ENCODE results near the gene AAGAB. TPM values are rescaled to one million over a fixed set of nuclear protein-coding genes. Genes with fewer than 3 reads are reported as not detected.

AAGAB gene
- total RNA-seq, 1 experiment from 2014 or later = 34.9 TPM

DNA sequence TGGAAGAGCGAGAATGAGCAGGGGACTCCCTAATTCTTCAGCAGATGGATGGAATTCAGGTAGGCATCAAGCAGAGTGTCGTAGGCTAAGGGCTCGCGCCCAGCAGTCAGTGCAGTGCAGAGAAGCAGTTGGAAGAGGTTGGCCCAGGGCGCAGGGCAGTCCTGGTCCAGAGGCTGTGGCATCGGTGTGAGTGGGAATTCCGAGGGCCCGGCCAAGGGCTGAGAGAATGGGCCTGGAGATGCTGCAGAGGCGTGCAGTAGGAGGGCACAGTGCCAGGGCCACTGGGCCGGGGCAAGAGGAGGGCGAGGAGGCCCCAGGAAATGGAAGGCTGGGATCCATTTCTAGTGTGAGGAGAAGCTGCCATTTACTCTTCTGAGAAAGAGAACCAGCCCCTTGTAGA, 74.4 kb downstream of the AAGAB start:
- no peak for DNase-seq (ENCODE audit: low read depth)
- in situ Hi-C loops (cut with HindIII; ENCODE audit: low pct_unique_long_range_greater_than_20kb, low sequenced_read_pairs) = no loop called here

DNA sequence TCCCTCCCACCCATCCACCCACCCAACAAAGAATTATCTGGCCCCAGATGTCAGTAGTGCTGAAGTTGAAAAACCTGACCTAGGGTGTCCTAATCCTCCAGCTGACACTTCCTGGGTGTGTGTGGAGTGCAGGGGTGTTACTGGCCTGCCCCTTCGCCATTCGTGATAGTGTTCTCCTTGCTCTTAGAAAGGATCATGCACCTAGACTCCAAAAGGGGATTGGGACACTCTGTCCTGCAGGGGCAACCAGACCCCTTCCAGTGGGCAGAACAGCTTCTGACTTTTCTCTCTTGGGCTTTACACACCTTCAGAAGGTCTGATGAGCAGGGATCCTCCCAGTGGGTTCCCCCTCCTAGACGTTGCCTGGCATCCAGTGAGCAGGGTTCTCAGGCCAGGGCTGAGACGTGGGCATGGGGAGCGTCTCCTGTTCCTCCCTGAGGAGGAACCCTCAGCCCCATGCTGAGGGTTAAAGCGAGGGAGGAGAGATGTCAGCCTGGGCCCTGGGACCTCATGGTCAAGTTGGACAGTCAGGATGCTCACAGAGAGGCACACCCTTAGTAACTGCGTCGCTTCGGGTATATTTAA, 75.0 kb downstream of the AAGAB start:
- DNase-seq (ENCODE audit: low read depth) = no peak
- in situ Hi-C loops (cut with HindIII; ENCODE audit: low pct_unique_long_range_greater_than_20kb, low sequenced_read_pairs) = no loop called here

DNA sequence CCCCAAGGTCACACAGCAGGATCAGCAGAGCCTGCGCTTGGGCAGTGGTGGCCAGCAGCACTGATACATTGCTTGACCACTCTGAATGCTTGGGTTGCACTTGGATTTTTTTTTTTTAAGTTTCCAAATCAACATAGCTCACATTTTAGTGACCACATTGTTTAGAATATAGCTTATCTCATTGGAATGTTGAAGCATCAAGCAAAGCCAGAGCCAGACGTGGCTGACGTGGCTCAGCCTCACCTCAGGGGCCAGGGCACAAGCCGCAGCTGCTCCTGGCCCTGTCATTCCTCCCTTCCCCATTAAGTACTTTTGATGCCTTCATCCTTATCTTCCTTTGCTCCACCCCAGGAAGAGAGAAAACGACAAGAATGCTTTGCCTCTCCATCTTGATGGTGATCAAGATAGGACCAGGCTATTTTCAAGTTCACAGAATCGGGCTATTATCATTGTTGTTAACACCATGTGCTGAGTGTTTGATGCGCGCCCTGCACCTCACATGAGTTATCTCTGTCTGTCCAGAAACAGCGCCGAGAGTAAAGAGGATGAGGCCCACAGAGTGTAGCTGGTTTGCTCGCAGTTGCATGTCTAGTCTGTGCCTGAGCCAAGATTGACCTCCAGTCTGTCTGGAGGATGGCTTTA, 75.8 kb downstream of the AAGAB start:
- in situ Hi-C loops (cut with HindIII; ENCODE audit: low pct_unique_long_range_greater_than_20kb, low sequenced_read_pairs) = no loop called here
- DNase-seq (ENCODE audit: low read depth) = peak; percentile 91

- no peak for DNase-seq (ENCODE audit: low read depth)
Observed at GRCh38 chr15:67177752-67178151, 76.7 kb downstream of the AAGAB start.

DNA sequence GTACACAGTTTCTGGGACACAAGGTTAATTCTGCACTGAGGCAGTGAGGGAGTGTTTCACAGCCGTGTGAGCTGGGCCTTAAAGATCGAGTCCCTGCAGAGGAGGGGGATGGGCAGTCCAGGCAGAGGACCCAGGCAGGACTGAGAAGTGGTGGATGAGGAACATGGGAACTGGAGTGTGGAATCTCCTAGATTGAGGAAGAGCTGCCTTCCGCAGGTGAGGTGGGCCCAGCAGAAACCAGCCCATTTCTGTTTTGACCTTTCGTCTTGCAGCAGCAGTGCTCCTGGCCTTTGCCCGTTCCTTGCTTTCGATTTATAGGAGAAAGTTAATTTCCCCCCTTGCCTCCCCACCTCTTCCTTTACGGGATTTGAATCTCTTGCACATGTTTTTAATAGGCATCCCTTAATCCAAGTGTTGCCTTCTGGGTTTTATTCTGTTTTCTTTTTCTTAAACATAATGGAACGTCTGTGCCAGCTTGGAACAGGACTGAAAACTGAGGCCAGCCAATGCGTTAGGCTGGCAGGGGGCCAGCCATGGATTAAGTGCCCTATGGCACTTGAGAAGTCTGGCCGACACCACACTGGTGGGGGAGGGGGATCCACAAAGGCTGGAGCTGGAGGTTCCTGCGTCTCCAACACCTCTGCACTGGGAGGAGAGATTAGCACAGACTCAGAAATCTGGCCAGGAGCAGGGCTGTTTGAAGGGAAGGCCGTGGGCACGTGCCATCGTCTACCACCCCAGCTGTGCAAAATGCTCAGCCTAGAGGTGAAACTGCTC, 78.1 kb downstream of the AAGAB start:
- DNase-seq (ENCODE audit: low read depth) = no peak
- in situ Hi-C loops (cut with HindIII; ENCODE audit: low pct_unique_long_range_greater_than_20kb, low sequenced_read_pairs) = no loop called here

More at GRCh38 chr15:67177752-67178151, 76.7 kb downstream of the AAGAB start:
- in situ Hi-C loops (cut with HindIII; ENCODE audit: low pct_unique_long_range_greater_than_20kb, low sequenced_read_pairs) = no loop called here

DNA sequence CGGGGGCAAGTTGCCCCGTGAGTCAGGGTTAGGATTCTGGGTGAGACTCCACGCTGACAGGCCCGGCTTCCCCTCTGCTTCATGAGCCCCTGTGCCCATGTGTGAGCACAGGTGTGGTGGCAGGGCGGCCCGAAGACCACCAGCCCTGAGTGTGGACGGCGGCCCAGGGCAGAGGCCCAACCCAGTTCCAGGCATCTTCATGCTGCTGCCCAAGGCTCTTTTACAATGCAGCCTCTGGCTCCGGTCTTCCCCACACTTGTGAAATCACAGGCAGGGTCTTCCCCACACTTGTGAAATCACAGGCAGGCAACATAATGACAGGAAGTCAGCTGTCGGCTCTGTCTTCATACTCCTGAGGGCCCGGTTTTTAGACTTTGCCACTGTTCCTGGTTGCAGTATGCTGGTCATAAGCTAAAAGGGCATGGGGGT, 78.8 kb downstream of the AAGAB start:
- in situ Hi-C loops (cut with HindIII; ENCODE audit: low pct_unique_long_range_greater_than_20kb, low sequenced_read_pairs) = no loop called here
- no peak for DNase-seq (ENCODE audit: low read depth)

DNA sequence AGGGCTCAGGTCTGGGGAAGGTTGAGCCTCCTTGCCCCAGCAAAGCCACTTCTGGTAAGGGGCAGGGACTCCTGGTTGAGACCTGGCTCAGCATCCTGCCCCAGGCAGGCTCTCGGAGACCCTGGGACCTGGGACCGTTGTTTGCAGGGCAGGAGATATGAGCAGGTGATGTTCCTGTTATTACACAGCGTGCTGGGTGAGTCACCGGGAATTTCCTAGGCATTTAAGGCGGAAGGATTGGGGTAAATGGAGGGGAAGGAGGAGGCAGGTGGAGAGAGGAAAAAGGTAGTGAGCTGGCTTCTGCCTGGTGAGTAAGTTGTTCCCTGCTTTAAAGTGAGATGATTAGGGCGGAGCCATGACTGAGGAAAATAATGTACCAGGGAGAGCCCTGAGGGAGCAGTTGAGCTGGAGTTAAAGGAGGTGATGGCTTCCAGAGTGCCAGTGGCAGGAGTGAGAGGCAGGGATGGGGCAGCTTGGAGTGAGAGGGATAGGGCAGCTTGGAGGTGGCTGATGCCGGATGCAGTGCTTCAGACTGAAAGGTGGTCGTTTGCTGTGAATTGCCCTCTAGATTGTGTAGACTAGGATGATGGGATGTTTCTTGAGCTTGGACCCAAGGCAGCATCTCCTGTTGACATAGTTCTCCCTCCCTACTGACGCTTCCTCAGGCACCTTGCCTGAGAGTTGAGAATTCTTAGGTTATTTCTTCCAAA, 79.4 kb downstream of the AAGAB start:
- in situ Hi-C loops (cut with HindIII; ENCODE audit: low pct_unique_long_range_greater_than_20kb, low sequenced_read_pairs) = no loop called here
- DNase-seq (ENCODE audit: low read depth) = peak; percentile 88

DNA sequence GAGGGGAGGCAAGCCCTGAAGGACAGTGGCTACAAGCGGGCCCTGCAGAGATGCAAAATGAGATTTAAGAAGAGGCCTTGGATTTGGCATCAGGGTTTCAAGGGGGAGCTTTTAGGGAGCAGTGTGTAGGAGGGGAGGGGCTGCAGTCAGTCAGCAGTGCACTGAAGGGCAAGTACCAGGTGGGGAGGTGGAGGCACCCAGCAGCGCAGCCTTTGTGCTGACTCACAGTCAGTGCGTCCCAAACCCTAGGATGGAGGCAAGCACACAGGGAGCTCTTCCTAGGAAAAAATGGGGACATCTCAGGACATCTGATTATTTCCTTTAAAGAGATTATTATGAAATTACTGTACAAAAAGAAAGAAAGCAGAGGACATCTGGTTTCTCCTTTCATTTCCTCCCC, 80.0 kb downstream of the AAGAB start:
- DNase-seq (ENCODE audit: low read depth) = no peak
- in situ Hi-C loops (cut with HindIII; ENCODE audit: low pct_unique_long_range_greater_than_20kb, low sequenced_read_pairs) = no loop called here

- in situ Hi-C loops (cut with HindIII; ENCODE audit: low pct_unique_long_range_greater_than_20kb, low sequenced_read_pairs) = no loop called here
- no peak for DNase-seq (ENCODE audit: low read depth)
Observed at GRCh38 chr15:67173786-67174185, 80.7 kb downstream of the AAGAB start.

- no peak for DNase-seq (ENCODE audit: low read depth)
- in situ Hi-C loops (cut with HindIII; ENCODE audit: low pct_unique_long_range_greater_than_20kb, low sequenced_read_pairs) = no loop called here
Observed at GRCh38 chr15:67173005-67173404, 81.5 kb downstream of the AAGAB start.

DNA sequence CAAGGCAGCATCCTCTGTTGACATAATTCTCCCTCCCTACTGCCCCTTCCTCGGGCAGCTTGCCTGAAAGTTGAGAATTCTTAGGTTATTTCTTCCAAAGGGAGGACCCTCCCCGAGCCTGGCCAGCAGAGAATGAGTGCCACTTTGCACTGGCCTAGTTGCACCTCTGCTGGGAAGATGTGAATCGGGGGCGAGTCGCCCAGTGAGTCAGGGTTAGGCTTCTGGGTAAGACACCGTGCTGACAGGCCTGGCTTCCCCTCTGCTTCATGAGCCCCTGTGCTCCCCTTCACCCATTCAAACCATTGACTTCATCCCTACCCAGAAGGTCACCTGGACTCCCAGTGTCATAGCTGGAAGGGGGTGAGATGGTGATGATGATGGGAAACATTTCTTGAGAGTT, 82.3 kb downstream of the AAGAB start:
- in situ Hi-C loops (cut with HindIII; ENCODE audit: low pct_unique_long_range_greater_than_20kb, low sequenced_read_pairs) = no loop called here
- DNase-seq (ENCODE audit: low read depth) = no peak

DNA sequence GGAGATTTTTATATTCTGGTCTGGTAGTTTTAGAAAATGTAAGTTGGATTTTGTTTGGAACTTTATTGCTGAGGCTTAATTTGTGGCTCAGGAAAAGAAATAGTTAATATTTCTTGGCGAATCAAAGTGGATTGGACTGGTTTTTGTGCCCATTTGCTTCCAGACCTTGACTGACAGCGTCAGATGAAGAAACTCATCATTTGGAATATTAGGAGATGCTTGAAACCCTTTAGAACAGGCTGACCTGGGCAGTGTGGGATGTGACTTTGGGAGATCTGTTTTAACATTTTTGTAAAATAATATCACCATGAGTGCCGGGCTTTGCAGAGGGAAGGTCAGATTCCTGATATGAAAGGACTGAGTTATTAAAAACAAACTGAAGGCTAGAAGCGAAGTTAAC, 83.0 kb downstream of the AAGAB start:
- in situ Hi-C loops (cut with HindIII; ENCODE audit: low pct_unique_long_range_greater_than_20kb, low sequenced_read_pairs) = no loop called here
- no peak for DNase-seq (ENCODE audit: low read depth)

DNA sequence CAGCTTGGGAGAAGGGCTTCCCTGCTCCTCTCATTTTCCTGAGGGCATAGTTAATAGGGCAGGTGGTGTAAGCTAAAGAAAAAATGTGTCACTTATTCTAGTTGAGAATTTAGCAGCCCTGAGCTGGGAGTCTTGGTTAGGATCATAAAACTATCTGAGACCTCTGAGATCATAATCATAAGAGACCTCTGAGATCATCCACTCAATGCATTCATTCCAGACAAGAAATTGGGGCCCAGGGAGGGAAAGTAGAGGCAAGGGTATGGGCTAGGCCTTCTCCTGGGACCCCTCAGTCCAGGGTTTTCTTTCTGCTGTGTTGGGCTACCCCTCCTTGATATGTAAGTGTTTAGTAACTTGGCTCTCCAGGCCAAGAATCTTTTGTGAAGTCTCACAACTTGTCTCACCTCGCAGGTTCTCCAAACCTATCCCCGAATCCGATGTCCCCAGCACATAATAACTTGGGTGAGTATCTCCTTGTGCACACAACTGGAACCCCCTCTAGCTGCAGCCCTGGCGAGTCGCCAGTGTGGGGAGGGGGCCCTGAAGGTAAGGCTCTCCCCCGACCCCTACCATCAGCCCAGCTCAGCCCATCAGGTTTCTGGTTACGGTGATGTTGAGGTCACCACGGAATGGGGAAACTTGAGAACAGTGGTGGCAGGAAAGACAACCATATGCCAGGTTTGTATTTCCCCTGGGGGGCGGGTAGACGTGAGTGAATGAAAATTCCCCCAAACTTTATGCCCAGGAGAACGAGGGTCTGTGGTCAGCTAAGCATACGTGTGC, 84.1 kb downstream of the AAGAB start:
- no peak for DNase-seq (ENCODE audit: low read depth)
- in situ Hi-C loops (cut with HindIII; ENCODE audit: low pct_unique_long_range_greater_than_20kb, low sequenced_read_pairs) = no loop called here

DNA sequence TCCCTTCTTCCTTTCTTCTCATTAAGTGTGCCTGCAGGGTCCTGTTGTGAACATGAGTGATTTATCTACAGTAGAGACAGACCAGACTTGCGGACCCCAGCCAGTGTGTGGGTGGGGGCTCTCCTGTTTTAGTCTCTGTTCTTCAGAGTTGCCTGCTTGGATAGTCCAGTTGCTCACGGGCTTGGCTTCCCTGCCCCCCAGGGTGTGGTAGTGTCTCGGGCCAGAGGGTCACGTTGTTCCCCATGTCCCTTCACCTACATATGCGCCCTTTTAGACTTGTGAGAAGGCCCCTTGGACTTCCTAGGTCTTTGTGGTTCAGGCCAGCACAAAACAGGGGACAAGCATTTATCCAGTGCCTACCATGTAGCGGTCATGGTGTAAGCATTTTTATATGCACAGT, 85.8 kb downstream of the AAGAB start:
- DNase-seq (ENCODE audit: low read depth) = no peak
- in situ Hi-C loops (cut with HindIII; ENCODE audit: low pct_unique_long_range_greater_than_20kb, low sequenced_read_pairs) = no loop called here

- in situ Hi-C loops (cut with HindIII; ENCODE audit: low pct_unique_long_range_greater_than_20kb, low sequenced_read_pairs) = no loop called here
Observed at GRCh38 chr15:67167091-67167490, 87.4 kb downstream of the AAGAB start.

DNA sequence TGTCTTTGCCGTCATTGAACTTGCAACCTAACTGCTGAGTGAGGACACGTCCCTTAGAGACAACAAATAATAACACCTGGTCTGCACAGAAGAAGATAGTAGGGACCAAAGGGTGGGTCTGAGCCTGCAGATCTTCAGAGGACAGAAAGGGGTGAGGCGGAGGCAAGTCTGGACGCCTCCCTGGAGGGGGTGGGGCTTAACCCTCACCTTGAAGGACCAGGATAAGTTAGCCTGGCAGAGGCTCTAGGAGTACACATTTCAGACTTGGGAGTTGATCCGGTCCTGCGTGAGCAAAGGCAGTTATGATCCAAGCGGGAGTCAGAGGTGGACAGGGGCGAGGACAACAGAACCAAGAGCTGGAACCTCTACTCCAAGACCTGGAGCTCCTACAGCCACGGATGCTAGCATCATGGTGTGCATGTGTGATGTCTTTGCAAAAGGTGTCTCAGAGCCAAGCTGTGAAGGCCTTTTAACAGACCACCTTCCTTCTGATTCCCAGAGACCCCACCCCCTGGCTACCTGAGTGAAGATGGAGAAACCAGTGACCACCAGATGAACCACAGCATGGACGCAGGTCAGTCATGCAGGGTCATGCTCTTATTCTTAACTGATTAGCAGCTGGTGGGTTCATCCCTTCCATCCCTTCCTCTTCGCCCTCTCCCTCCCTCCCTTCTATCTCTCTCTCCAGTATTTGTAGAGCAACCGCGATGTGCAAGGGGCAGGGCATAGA, 88.0 kb downstream of the AAGAB start:
- in situ Hi-C loops (cut with HindIII; ENCODE audit: low pct_unique_long_range_greater_than_20kb, low sequenced_read_pairs) = no loop called here
- no peak for DNase-seq (ENCODE audit: low read depth)

More at GRCh38 chr15:67167091-67167490, 87.4 kb downstream of the AAGAB start:
- no peak for DNase-seq (ENCODE audit: low read depth)
